Tibial artery (tissue), 4 donors: ENCODE results near the gene TPI1.

Experiments
- DNase-seq, 2 donors: peaks; one replicate each; pipeline ENCODE4 v3.0.0-alpha.2; 2019
- H3K27ac ChIP-seq, 2 donors: fragments of 200-600 bp; sonication (generic) in 1 of 2; 1 replicate in 1 of 2; 2 replicates in 1 of 2; pipeline ENCODE4 v1.5.1; 2018 to 2019; ENCODE audit warnings: mild to moderate bottlenecking in 1 of 2
- H3K27me3 ChIP-seq, 2 donors: fragments of 200-600 bp; sonication (generic) in 1 of 2; one replicate each; pipeline versions ENCODE4 v1.5.1 to v1.6.0; 2016 to 2019
- H3K36me3 ChIP-seq, 3 donors: fragments of 200-600 bp; sonication (generic) in 2 of 3; one replicate each; pipeline ENCODE4 v1.5.1; 2016 to 2019; ENCODE audit warnings: mild to moderate bottlenecking in 2 of 3
- H3K4me1 ChIP-seq, 4 donors: fragments of 200-600 bp; sonication (generic) in 2 of 4; 1 replicate in 3 of 4; 2 replicates in 1 of 4; pipeline ENCODE4 v1.5.1; 2016 to 2019
- H3K4me3 ChIP-seq, 2 donors: fragments of 200-600 bp; sonication (generic) in 1 of 2; 1 replicate in 1 of 2; 2 replicates in 1 of 2; pipeline ENCODE4 v1.5.1; 2018 to 2019; ENCODE audit warnings: mild to moderate bottlenecking in 2 of 2
- H3K9me3 ChIP-seq, 3 donors: fragments of 200-600 bp; sonication (generic) in 1 of 3; one replicate each; pipeline ENCODE4 v1.5.1; 2016 to 2019
- intact Hi-C: fragments of 100-400 bp; cut with DNase I; formaldehyde crosslinking; loops from one replicate; pipeline ENCODE4 v1.15.0; 2023; ENCODE audit warnings: low total_unique reads
- TF ChIP-seq, protein P1 (sequence below), 2 experiments: fragments of 200-600 bp in 1 of 2; fragments of 450-650 bp in 1 of 2; IDR thresholded peaks; one replicate each; pipeline ENCODE4 v1.5.1; 2017 to 2019; ENCODE audit warnings: antibody characterized with exemption in 2 of 2, mild to moderate bottlenecking in 1 of 2, moderate library complexity in 1 of 2

Gene TPI1

GRCh38 chr12:6834254-6834653 is 33.1 kb upstream of the TPI1 start:
- H3K36me3 ChIP-seq, result peaks cover 17 to 76% (median 40%) of the 10 kb centered on the region in 3 donors
- H3K27ac ChIP-seq, result no peak overlapping the region
- TF ChIP-seq, protein P1, sequence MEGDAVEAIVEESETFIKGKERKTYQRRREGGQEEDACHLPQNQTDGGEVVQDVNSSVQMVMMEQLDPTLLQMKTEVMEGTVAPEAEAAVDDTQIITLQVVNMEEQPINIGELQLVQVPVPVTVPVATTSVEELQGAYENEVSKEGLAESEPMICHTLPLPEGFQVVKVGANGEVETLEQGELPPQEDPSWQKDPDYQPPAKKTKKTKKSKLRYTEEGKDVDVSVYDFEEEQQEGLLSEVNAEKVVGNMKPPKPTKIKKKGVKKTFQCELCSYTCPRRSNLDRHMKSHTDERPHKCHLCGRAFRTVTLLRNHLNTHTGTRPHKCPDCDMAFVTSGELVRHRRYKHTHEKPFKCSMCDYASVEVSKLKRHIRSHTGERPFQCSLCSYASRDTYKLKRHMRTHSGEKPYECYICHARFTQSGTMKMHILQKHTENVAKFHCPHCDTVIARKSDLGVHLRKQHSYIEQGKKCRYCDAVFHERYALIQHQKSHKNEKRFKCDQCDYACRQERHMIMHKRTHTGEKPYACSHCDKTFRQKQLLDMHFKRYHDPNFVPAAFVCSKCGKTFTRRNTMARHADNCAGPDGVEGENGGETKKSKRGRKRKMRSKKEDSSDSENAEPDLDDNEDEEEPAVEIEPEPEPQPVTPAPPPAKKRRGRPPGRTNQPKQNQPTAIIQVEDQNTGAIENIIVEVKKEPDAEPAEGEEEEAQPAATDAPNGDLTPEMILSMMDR (IDR thresholded peaks at IDR 0.05), result no peak
- no peak overlapping the region for H3K4me3 ChIP-seq
- no peaks in the 10 kb centered on the region for H3K27me3 ChIP-seq
- no peaks in the 10 kb centered on the region for H3K9me3 ChIP-seq
- DNase-seq, result no peak
- intact Hi-C loops, result no loop called here
- peaks cover 0 to 11% (median 6%) of the 10 kb centered on the region in 4 donors for H3K4me1 ChIP-seq

- H3K27me3 ChIP-seq, result no peaks in the 10 kb centered on the region
- no peak overlapping the region for H3K4me3 ChIP-seq
- intact Hi-C loops, result no loop called here
- H3K36me3 ChIP-seq, result peaks cover 20 to 82% (median 46%) of the 10 kb centered on the region in 3 donors
- TF ChIP-seq, protein P1 (IDR thresholded peaks at IDR 0.05), result no peak
- H3K27ac ChIP-seq, result no peak overlapping the region
- H3K9me3 ChIP-seq, result no peaks in the 10 kb centered on the region
- no peak for DNase-seq
- peaks cover 0 to 5% (median under 1%) of the 10 kb centered on the region in 4 donors for H3K4me1 ChIP-seq
These were observed 32.5 kb upstream of the TPI1 start for GRCh38 chr12:6834873-6835272.

- intact Hi-C loops, result no loop called here
- H3K36me3 ChIP-seq, result peaks cover 20 to 76% (median 42%) of the 10 kb centered on the region in 3 donors
- no peaks in the 10 kb centered on the region for H3K9me3 ChIP-seq
- DNase-seq, result no peak
- H3K27me3 ChIP-seq, result no peaks in the 10 kb centered on the region
- no peak overlapping the region for H3K4me3 ChIP-seq
- H3K27ac ChIP-seq, result no peak overlapping the region
- H3K4me1 ChIP-seq, result no peaks in the 10 kb centered on the region
- TF ChIP-seq, protein P1 (IDR thresholded peaks at IDR 0.05), result no peak
These were observed 30.5 kb upstream of the TPI1 start for GRCh38 chr12:6836851-6837250.

GRCh38 chr12:6837370-6838060 is 29.8 kb upstream of the TPI1 start:
- Histone ChIP-seq H3K4me1 (no peaks in the 10 kb centered on the region), H3K27ac (no peak overlapping the region), H3K27me3 (no peaks in the 10 kb centered on the region), H3K36me3 (peaks cover 20 to 76% (median 42%) of the 10 kb centered on the region in 3 donors), H3K4me3 (no peak overlapping the region), H3K9me3 (no peaks in the 10 kb centered on the region)
- intact Hi-C loops, result no loop called here
- TF ChIP-seq, protein P1 (IDR thresholded peaks at IDR 0.05), result no peak
- no peak for DNase-seq

DNA sequence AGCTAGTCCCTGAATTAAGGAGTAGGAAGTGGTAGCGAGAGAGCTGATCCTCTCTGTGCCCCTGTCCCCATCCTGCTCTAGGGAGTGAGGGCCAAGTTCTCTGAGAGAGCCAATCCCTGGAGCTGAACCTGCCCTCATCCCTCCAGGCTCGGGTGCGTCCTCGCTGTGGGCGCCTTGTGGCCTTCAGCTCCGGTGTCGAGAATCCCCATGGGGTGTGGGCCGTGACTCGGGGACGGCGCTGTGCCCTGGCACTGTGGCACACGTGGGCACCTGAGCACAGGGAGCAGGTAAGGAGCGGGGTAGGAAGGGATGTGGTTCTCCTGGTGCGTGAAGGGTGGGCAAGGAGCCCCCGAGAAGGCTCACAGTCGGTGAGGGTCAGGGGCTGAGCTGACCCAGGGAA is 28.5 kb upstream of the TPI1 start:
- TF ChIP-seq, protein P1 (IDR thresholded peaks at IDR 0.05), result no peak
- H3K9me3 ChIP-seq, result no peaks in the 10 kb centered on the region
- no peaks in the 10 kb centered on the region for H3K27me3 ChIP-seq
- intact Hi-C loops, result no loop called here
- DNase-seq, result no peak
- H3K4me3 ChIP-seq, result no peak overlapping the region
- H3K36me3 ChIP-seq, result peaks cover 20 to 74% (median 43%) of the 10 kb centered on the region in 3 donors
- no peak overlapping the region for H3K27ac ChIP-seq
- no peaks in the 10 kb centered on the region for H3K4me1 ChIP-seq
